Measurements from ENCODE around the gene CBX5. TPM values are rescaled to one million over a fixed set of nuclear protein-coding genes. Genes with fewer than 3 reads are reported as not detected.
"Not testable (repeated sequence)": the region's sequence is repeated elsewhere in the genome, so short reads cannot be mapped to it uniquely, and the experiment has no call there.

The CBX5 gene
- total and polyA plus RNA-seq, 2 donors, result 8.4 to 48.1 TPM

DNA sequence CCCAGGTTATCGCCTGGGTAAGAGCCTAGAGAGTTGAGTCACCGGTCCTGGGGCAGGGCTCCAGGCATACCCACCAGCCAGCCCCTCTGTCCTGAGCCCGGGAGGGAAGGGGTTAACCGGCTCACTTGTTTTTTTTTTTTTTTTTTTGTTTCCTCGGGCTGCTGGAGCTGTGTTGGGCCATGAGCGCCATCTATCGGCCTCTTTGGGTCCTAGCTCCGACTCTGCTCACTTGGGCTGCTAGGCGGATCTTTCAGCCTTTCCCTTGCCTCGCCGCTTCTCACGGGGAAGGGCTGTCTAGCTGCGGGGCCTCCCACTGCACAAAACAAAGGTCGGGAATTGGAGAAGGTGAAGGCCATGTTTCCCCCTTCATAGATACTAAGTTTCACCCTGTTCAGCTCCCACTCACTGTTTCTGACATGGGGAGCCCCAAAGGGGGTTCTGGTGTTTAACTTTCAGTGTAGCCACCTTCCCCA lies 88.3 kb downstream of the CBX5 start:
- no peak overlapping the region for H3K4me3 ChIP-seq (ENCODE audit: low read length in 2 of 2)
- H3K27me3 ChIP-seq (ENCODE audit: control insufficient read depth in 2 of 2, insufficient read depth in 1 of 2, low read length in 1 of 2), result peaks cover 37 to 65% of the 10 kb centered on the region in 2 donors
- no peaks in the 10 kb centered on the region for H3K36me3 ChIP-seq (ENCODE audit: control insufficient read depth in 2 of 2, insufficient read depth in 2 of 2, low read length in 1 of 2)
- peak; percentile 64 to 93 (median 81) for DNase-seq (ENCODE audit: low read depth in 6 of 9, low spot score in 9 of 9)
- peaks cover 7% of the 10 kb centered on the region in 2 donors for H3K4me1 ChIP-seq (ENCODE audit: control insufficient read depth in 2 of 2, insufficient read depth in 2 of 2, low read length in 2 of 2)
- no peaks in the 10 kb centered on the region for H3K9me3 ChIP-seq (ENCODE audit: control insufficient read depth in 2 of 2, insufficient read depth in 1 of 2, low read length in 1 of 2)
- under 1% methylated on average over 14 of the region's 14 CpGs for WGBS
- H3K27ac ChIP-seq (ENCODE audit: low read depth in 1 of 2, low read length in 1 of 2), result no peak overlapping the region

DNA sequence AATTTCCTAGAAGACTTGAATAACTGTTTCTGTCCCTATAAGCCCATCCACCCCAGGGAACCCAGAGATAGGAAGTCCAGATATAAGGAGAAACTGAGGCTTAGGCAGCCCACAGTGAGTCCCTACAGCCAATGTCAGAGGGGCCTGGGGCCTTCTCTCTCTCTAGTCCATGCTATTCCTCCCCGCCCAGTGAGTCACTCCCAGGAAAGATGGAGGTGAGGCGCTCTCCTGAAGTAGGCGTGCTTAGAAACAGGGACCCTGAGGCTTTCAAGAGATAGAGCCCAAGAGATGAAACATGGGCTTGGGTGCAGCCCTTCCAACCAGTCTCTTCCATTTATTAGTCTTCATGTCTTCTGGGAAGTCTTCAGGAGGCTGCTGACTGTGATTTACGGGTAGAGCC lies 88.8 kb downstream of the CBX5 start:
- Histone ChIP-seq H3K4me1 (ENCODE audit: control insufficient read depth in 2 of 2, insufficient read depth in 2 of 2, low read length in 2 of 2) (peaks cover 7% of the 10 kb centered on the region in 2 donors), H3K27ac (ENCODE audit: low read depth in 1 of 2, low read length in 1 of 2) (no peak overlapping the region), H3K4me3 (ENCODE audit: low read length in 2 of 2) (no peak overlapping the region), H3K9me3 (ENCODE audit: control insufficient read depth in 2 of 2, insufficient read depth in 1 of 2, low read length in 1 of 2) (no peaks in the 10 kb centered on the region), H3K36me3 (ENCODE audit: control insufficient read depth in 2 of 2, insufficient read depth in 2 of 2, low read length in 1 of 2) (no peaks in the 10 kb centered on the region), H3K27me3 (ENCODE audit: control insufficient read depth in 2 of 2, insufficient read depth in 1 of 2, low read length in 1 of 2) (peaks cover 33 to 60% of the 10 kb centered on the region in 2 donors)
- DNase-seq (ENCODE audit: low read depth in 6 of 9, low spot score in 9 of 9), result no peak
- WGBS, result 61% methylated on average over 4 of the region's 4 CpGs

DNA sequence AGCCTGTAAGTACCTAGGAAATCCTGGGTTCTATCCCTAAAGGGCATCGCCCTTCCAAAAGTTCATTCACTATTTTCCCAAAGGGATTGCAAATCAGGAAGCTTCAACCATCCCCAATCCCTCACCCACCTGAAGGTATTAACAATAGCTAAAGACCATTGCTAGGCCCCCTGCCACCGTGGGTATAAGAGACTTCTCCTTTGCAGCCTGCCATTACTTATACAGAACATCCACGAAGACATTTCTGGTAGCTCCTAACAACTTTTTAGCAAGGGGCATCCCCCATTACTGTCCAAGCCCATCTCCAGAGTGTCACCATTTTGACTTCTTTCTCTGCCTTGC lies 90.8 kb downstream of the CBX5 start:
- 31% methylated on average over 3 of the region's 3 CpGs for WGBS
- H3K36me3 ChIP-seq (ENCODE audit: control insufficient read depth in 2 of 2, insufficient read depth in 2 of 2, low read length in 1 of 2), result no peaks in the 10 kb centered on the region
- H3K27ac ChIP-seq (ENCODE audit: low read depth in 1 of 2, low read length in 1 of 2), result no peak overlapping the region
- H3K4me3 ChIP-seq (ENCODE audit: low read length in 2 of 2), result peak overlapping the region in 1 of 2 donors; percentile 90
- H3K9me3 ChIP-seq (ENCODE audit: control insufficient read depth in 2 of 2, insufficient read depth in 1 of 2, low read length in 1 of 2), result no peaks in the 10 kb centered on the region
- no peak for DNase-seq (ENCODE audit: low read depth in 6 of 9, low spot score in 9 of 9)
- peaks cover 21 to 41% of the 10 kb centered on the region in 2 donors for H3K27me3 ChIP-seq (ENCODE audit: control insufficient read depth in 2 of 2, insufficient read depth in 1 of 2, low read length in 1 of 2)
- H3K4me1 ChIP-seq (ENCODE audit: control insufficient read depth in 2 of 2, insufficient read depth in 2 of 2, low read length in 2 of 2), result peaks cover 7% of the 10 kb centered on the region in 2 donors

GRCh38 chr12:54187075-54187474 lies 92.8 kb downstream of the CBX5 start:
- WGBS, result 98% methylated on average over 3 of the region's 3 CpGs
- H3K4me3 ChIP-seq (ENCODE audit: low read length in 2 of 2), result no peak overlapping the region
- H3K9me3 ChIP-seq (ENCODE audit: control insufficient read depth in 2 of 2, insufficient read depth in 1 of 2, low read length in 1 of 2), result no peaks in the 10 kb centered on the region
- peaks cover 15 to 20% of the 10 kb centered on the region in 2 donors for H3K27me3 ChIP-seq (ENCODE audit: control insufficient read depth in 2 of 2, insufficient read depth in 1 of 2, low read length in 1 of 2)
- peaks cover 2 to 3% of the 10 kb centered on the region in 2 donors for H3K36me3 ChIP-seq (ENCODE audit: control insufficient read depth in 2 of 2, insufficient read depth in 2 of 2, low read length in 1 of 2)
- H3K4me1 ChIP-seq (ENCODE audit: control insufficient read depth in 2 of 2, insufficient read depth in 2 of 2, low read length in 2 of 2), result peaks cover 7% of the 10 kb centered on the region in 2 donors
- no peak overlapping the region for H3K27ac ChIP-seq (ENCODE audit: low read depth in 1 of 2, low read length in 1 of 2)
- no peak for DNase-seq (ENCODE audit: low read depth in 6 of 9, low spot score in 9 of 9)

DNA sequence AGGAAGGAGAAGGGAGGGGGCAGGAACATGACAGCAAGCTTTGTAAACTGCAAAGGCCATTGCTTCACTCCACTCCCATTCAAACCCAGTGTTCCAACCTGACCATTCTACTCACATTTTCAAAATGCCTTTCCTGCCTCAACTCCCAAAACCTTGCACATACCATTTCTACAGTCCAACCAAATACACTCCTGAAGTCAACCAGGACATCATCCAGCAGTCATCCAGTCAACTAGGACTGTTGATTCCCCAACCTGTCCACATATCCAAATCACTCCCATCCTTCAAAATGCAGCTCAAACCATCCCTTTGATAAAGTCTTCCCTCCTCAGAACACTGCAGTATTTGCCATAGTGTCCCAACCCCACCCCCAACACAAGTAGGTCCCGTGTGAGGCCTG lies 94.0 kb downstream of the CBX5 start:
- H3K36me3 ChIP-seq (ENCODE audit: control insufficient read depth in 2 of 2, insufficient read depth in 2 of 2, low read length in 1 of 2), result peaks cover 4 to 5% of the 10 kb centered on the region in 2 donors
- 97% methylated on average over 1 of the region's 1 CpG for WGBS
- H3K9me3 ChIP-seq (ENCODE audit: control insufficient read depth in 2 of 2, insufficient read depth in 1 of 2, low read length in 1 of 2), result no peaks in the 10 kb centered on the region
- H3K4me1 ChIP-seq (ENCODE audit: control insufficient read depth in 2 of 2, insufficient read depth in 2 of 2, low read length in 2 of 2), result peaks cover 0 to 7% of the 10 kb centered on the region in 2 donors
- no peak overlapping the region for H3K27ac ChIP-seq (ENCODE audit: low read depth in 1 of 2, low read length in 1 of 2)
- peaks cover 8 to 9% of the 10 kb centered on the region in 2 donors for H3K27me3 ChIP-seq (ENCODE audit: control insufficient read depth in 2 of 2, insufficient read depth in 1 of 2, low read length in 1 of 2)
- H3K4me3 ChIP-seq (ENCODE audit: low read length in 2 of 2), result no peak overlapping the region
- DNase-seq (ENCODE audit: low read depth in 6 of 9, low spot score in 9 of 9), result no peak

- not testable (repeated sequence) for H3K36me3 ChIP-seq (ENCODE audit: control insufficient read depth in 2 of 2, insufficient read depth in 2 of 2, low read length in 1 of 2); DNase-seq (ENCODE audit: low read depth in 6 of 9, low spot score in 9 of 9); H3K4me3 ChIP-seq (ENCODE audit: low read length in 2 of 2); H3K27me3 ChIP-seq (ENCODE audit: control insufficient read depth in 2 of 2, insufficient read depth in 1 of 2, low read length in 1 of 2); H3K9me3 ChIP-seq (ENCODE audit: control insufficient read depth in 2 of 2, insufficient read depth in 1 of 2, low read length in 1 of 2); H3K4me1 ChIP-seq (ENCODE audit: control insufficient read depth in 2 of 2, insufficient read depth in 2 of 2, low read length in 2 of 2); H3K27ac ChIP-seq (ENCODE audit: low read depth in 1 of 2, low read length in 1 of 2)
- 98% methylated on average over 9 of the region's 9 CpGs for WGBS
These were observed 94.6 kb downstream of the CBX5 start for GRCh38 chr12:54185297-54185696.

GRCh38 chr12:54184024-54184805 lies 95.7 kb downstream of the CBX5 start:
- no peaks in the 10 kb centered on the region for H3K27me3 ChIP-seq (ENCODE audit: control insufficient read depth in 2 of 2, insufficient read depth in 1 of 2, low read length in 1 of 2)
- no peak for DNase-seq (ENCODE audit: low read depth in 6 of 9, low spot score in 9 of 9)
- H3K36me3 ChIP-seq (ENCODE audit: control insufficient read depth in 2 of 2, insufficient read depth in 2 of 2, low read length in 1 of 2), result peaks cover 4 to 5% of the 10 kb centered on the region in 2 donors
- no peaks in the 10 kb centered on the region for H3K9me3 ChIP-seq (ENCODE audit: control insufficient read depth in 2 of 2, insufficient read depth in 1 of 2, low read length in 1 of 2)
- H3K4me1 ChIP-seq (ENCODE audit: control insufficient read depth in 2 of 2, insufficient read depth in 2 of 2, low read length in 2 of 2), result peaks cover 0 to 5% of the 10 kb centered on the region in 2 donors
- WGBS, result 96% methylated on average over 7 of the region's 7 CpGs
- no peak overlapping the region for H3K4me3 ChIP-seq (ENCODE audit: low read length in 2 of 2)
- no peak overlapping the region for H3K27ac ChIP-seq (ENCODE audit: low read depth in 1 of 2, low read length in 1 of 2)

- Histone ChIP-seq H3K9me3 (ENCODE audit: control insufficient read depth in 2 of 2, insufficient read depth in 1 of 2, low read length in 1 of 2) (no peaks in the 10 kb centered on the region), H3K36me3 (ENCODE audit: control insufficient read depth in 2 of 2, insufficient read depth in 2 of 2, low read length in 1 of 2) (peaks cover 4 to 5% of the 10 kb centered on the region in 2 donors), H3K4me1 (ENCODE audit: control insufficient read depth in 2 of 2, insufficient read depth in 2 of 2, low read length in 2 of 2) (peaks cover 0 to 3% of the 10 kb centered on the region in 2 donors), H3K27me3 (ENCODE audit: control insufficient read depth in 2 of 2, insufficient read depth in 1 of 2, low read length in 1 of 2) (peaks cover 0 to 5% of the 10 kb centered on the region in 2 donors), H3K27ac (ENCODE audit: low read depth in 1 of 2, low read length in 1 of 2) (no peak overlapping the region), H3K4me3 (ENCODE audit: low read length in 2 of 2) (no peak overlapping the region)
- 87% methylated on average over 5 of the region's 5 CpGs for WGBS
- no peak for DNase-seq (ENCODE audit: low read depth in 6 of 9, low spot score in 9 of 9)
These were observed 96.9 kb downstream of the CBX5 start for GRCh38 chr12:54182981-54183380.

DNA sequence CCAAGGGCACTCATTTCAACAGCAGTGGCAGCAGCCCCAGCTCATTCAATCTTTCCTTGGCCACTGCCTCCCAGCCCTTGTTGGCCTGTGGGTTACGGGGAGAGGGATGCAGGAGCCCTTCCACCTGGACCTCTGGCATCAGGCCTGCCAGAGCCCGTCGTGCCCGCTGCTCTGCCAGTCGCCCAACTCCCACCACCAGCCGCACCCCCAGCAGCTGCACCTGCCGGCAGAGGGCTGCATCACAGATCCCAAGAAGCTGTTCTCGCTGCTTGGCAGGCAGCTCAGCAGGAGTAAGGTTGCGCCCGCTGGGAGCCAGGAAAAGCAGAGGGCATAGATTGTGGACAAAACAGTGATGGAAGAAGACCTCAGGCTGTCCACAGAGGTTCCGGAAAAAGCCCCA lies 97.8 kb downstream of the CBX5 start:
- Histone ChIP-seq H3K4me1 (ENCODE audit: control insufficient read depth in 2 of 2, insufficient read depth in 2 of 2, low read length in 2 of 2) (no peaks in the 10 kb centered on the region), H3K27ac (ENCODE audit: low read depth in 1 of 2, low read length in 1 of 2) (no peak overlapping the region), H3K4me3 (ENCODE audit: low read length in 2 of 2) (no peak overlapping the region), H3K27me3 (ENCODE audit: control insufficient read depth in 2 of 2, insufficient read depth in 1 of 2, low read length in 1 of 2) (peaks cover 2 to 12% of the 10 kb centered on the region in 2 donors), H3K36me3 (ENCODE audit: control insufficient read depth in 2 of 2, insufficient read depth in 2 of 2, low read length in 1 of 2) (peaks cover 4 to 5% of the 10 kb centered on the region in 2 donors), H3K9me3 (ENCODE audit: control insufficient read depth in 2 of 2, insufficient read depth in 1 of 2, low read length in 1 of 2) (no peaks in the 10 kb centered on the region)
- WGBS, result 98% methylated on average over 11 of the region's 11 CpGs
- no peak for DNase-seq (ENCODE audit: low read depth in 6 of 9, low spot score in 9 of 9)

All from thymus (tissue), 11 donors.